GM18858 (cell line): ENCODE results near the gene USP40.
"Not testable (repeated sequence)": the region's sequence is repeated elsewhere in the genome, so short reads cannot be mapped to it uniquely, and the experiment has no call there.

Experiments used
- ATAC-seq: cut with Tn5 transposase; IDR thresholded peaks from one replicate; pipeline ENCODE4 v1.9.1; 2021; ENCODE audit not compliant: unreplicated experiment

USP40 gene, protein sequence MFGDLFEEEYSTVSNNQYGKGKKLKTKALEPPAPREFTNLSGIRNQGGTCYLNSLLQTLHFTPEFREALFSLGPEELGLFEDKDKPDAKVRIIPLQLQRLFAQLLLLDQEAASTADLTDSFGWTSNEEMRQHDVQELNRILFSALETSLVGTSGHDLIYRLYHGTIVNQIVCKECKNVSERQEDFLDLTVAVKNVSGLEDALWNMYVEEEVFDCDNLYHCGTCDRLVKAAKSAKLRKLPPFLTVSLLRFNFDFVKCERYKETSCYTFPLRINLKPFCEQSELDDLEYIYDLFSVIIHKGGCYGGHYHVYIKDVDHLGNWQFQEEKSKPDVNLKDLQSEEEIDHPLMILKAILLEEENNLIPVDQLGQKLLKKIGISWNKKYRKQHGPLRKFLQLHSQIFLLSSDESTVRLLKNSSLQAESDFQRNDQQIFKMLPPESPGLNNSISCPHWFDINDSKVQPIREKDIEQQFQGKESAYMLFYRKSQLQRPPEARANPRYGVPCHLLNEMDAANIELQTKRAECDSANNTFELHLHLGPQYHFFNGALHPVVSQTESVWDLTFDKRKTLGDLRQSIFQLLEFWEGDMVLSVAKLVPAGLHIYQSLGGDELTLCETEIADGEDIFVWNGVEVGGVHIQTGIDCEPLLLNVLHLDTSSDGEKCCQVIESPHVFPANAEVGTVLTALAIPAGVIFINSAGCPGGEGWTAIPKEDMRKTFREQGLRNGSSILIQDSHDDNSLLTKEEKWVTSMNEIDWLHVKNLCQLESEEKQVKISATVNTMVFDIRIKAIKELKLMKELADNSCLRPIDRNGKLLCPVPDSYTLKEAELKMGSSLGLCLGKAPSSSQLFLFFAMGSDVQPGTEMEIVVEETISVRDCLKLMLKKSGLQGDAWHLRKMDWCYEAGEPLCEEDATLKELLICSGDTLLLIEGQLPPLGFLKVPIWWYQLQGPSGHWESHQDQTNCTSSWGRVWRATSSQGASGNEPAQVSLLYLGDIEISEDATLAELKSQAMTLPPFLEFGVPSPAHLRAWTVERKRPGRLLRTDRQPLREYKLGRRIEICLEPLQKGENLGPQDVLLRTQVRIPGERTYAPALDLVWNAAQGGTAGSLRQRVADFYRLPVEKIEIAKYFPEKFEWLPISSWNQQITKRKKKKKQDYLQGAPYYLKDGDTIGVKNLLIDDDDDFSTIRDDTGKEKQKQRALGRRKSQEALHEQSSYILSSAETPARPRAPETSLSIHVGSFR

GRCh38 chr2:233566141-233566956 is at the start of gene USP40:
Gene USP40, minus strand, starts transcription at chr2:233566782. Its CDS starts 1,228 bp downstream, at chr2:233565554.
- ATAC-seq, result no peak

- no peak for ATAC-seq
Observed at GRCh38 chr2:233611284-233611683, 44.7 kb upstream of the USP40 start.

DNA sequence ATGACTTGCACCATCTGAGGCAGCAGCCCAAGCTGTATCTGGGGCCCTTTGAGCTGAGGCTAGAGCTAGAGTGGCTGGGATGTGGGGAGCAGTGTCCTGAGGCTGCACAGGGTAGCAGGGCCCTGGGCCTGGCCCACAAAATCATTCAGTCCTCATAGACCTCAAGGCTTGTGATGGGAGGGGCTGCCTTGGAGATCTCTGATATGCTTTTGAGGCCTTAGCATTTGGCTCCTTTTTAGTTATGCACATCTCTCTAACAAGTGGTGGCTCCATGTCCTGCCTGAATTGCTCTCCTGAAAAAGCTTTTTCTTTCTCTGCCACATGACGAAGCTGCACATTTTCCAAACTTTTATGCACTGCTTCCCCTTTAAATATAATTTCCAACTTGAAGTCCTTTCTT is 39.1 kb upstream of the USP40 start:
- ATAC-seq, result no peak

DNA sequence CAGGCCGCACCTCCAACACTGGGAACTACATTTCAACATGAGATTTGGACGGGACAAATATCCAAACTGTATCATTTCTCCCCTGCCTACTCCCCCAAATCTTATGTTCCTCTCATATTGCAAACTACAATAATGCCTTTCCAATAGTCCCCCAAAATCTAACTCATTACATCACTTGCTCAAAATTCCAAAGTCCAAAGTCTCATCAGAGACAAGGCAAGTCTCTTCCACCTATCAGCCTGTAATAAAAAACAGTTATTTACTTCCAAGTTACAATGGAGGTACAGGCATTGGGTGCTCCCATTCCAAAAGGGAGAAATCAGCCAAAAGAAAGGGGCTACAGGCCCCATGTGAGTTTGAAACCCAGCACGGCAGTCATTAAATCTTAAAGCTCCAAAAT is 38.2 kb upstream of the USP40 start:
- no peak for ATAC-seq

DNA sequence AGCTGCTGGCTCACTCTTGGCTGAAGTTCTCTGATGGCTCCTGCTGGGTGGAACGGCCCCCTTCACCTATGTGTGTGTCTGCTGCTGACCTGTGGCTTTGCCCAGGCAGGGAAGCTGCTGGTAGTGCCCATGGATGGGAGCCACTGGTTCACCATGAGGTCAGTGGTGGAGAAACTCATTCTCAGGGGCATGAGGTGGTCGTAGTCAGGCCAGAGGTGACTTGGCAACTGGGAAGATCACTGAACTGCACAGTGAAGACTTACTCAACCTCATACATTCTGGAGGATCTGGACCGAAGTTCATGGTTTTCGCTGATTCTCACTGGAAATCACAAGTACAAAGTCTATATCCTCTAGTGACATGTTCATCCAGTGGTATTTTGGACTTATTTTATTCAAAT is 36.9 kb upstream of the USP40 start:
- ATAC-seq, result no peak

GRCh38 chr2:233602076-233602475 is 35.5 kb upstream of the USP40 start:
- no peak for ATAC-seq

DNA sequence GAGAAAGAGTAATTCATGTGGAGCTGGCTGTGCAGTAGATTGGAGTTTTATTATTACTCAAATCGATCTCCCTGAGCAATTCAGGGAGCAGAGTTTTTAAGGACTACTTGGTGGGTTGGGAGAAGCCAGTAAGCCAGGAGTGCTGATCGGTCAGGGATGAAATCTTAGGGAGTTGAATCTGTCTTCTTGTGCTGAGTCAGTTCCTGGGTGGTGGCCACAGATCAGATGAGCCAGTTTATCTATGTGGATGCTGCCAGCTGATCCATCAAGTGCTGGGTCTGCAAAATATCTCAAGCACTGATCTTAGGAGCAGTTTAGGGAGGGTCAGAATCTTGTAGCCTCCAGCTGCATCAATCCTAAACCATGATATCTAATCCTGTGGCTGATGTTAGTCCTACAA is 33.8 kb upstream of the USP40 start:
- no peak for ATAC-seq

DNA sequence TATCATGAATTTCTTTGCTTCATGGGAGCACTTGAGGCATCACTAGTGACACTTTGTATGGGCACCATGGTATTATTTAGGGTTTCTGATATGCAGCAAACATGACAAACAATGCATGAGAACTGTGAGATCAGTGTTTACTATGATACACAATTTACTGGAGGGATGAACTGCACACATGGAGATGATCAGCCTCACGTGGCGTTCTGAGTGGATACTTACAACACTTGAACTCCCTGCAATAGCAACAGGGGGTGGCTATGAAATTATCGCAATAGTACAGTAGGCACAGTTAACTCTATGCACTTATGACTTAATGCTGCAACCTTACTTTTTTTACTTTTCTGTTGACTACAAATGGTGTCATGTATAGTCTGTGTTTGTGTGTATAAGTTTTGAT is 32.4 kb upstream of the USP40 start:
- no peak for ATAC-seq

GRCh38 chr2:233597522-233597921 is 30.9 kb upstream of the USP40 start:
- ATAC-seq, result no peak

GRCh38 chr2:233593201-233593600 is 26.6 kb upstream of the USP40 start:
- ATAC-seq, result no peak

DNA sequence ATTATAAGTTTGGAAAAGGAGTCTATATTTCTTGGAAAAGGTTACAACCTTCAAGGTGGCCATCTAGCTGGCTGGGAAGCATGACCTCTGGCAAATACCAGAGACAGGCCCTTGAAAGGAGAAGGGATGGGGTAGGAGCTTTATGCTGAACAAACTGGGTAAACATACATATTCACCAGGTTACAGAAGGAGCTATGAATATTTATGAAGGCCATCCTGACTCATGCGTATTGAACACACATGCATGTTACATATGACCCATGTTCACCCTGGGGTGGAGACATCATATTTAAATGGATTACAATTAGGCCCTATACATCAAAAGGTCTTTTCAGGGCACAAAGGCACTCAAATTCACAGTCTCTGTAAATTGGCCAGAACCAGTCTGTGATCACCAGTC is 26.1 kb upstream of the USP40 start:
- not testable (repeated sequence) for ATAC-seq

GRCh38 chr2:233588400-233588799 is 21.8 kb upstream of the USP40 start:
- ATAC-seq, result no peak

DNA sequence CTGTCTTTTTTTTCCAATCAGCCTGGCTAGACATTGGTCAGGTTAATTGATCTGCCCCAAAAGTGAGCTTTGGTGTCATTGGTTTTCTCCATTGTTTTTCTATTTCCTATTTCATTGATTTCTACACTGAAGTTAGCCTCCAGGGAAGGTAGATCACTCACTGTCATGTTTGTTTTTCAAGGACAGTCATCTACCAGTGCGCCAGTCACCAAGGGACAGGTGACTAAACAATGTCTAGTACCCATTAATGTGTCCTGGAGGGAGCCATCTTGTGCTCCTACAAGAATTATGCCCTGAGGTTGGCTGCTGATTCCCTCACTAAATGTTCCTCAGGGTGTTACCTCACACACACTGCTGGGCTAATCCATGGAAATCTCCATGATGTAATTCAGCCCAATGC is 17.6 kb upstream of the USP40 start:
- ATAC-seq, result no peak

DNA sequence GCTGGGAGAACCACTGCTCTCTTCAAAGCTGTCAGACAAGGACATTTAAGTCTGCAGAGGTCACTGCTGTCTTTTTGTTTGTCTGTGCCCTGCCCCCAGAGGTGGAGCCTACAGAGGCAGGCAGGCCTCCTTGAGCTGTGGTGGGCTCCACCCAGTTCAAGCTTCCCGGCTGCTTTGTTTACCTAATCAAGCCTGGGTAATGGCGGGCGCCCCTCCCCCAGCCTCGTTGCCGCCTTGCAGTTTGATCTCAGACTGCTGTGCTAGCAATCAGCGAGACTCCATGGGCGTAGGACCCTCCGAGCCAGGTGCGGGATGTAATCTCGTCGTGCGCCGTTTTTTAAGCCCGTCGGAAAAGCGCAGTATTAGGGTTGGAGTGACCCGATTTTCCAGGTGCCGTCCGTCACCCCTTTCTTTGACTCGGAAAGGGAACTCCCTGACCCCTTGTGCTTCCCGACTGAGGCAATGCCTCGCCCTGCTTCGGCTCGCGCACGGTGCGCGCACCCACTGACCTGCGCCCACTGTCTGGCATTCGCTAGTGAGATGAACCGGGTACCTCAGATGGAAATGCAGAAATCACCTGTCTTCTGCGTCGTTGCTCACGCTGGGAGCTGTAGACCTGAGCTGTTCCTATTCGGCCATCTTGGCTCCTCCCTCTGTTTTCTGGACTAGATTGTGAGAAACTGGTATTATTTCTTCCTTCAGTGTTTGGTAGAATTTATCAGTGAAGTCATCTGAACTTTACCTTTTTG is 16.8 kb upstream of the USP40 start:
- not testable (repeated sequence) for ATAC-seq

- ATAC-seq, result not testable (repeated sequence)
Observed at GRCh38 chr2:233577341-233577740, 10.8 kb upstream of the USP40 start.

DNA sequence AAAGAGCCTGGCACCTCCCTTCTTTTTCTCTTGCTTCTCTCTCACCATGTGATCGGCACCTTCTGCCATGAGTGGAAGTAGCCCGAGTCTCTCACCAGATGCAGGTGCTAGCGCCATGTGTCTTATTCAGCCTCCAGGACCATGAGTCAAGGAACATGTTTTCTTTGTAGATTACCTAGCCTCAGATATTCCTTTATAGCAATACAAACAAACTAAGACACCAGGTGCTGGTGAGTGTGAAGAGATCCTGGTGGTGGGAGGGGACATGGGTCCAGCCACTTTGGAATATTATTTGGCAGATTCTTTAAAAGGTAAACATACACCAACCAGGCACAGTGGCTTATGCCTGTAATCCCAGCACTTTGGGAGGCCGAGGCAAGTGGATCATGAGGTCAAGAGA is 5.9 kb upstream of the USP40 start:
- no peak for ATAC-seq

DNA sequence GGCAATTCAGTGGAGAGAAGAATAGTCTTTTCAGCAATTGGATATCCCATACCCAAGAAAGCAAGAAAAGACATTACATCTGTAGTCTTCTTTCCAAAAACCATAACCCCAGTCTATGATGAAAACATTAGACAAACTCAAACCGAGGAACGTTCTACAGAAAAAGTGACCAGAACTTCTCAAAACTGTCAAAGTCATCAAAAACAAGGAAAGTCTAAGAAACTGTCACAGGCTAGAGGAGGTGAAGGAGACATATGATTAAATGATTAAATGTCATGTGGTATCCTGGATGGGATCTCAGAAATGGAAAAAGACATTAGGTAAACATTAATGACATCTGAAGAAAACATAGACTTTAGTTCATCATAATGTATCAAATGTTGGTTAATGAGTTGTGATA is 4.9 kb upstream of the USP40 start:
- no peak for ATAC-seq

DNA sequence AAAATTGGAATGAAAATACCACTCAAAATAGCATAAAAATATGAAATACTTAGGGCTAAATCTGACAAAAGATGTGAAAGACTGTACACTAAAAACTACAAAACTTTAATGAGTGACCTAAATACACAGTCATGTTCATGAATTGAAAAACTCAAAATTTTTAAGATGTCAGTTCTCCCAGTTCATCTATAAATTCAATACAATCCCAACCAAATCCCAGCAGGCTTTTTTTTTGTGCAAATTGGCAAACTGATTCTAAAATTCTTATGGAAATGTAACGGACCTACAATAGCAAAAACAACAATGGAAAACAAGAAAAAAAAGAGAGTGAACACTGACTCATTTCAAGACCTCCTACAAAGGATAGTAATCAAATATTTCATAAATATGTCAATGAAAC is 4.4 kb upstream of the USP40 start:
- ATAC-seq, result no peak

- no peak for ATAC-seq
Observed at GRCh38 chr2:233565685-233566140, 869 bp downstream of the USP40 start.
